ENCODE results near the gene SUSD1.
"Not testable (repeated sequence)": the region's sequence is repeated elsewhere in the genome, so short reads cannot be mapped to it uniquely, and the experiment has no call there.

SUSD1 gene

DNA sequence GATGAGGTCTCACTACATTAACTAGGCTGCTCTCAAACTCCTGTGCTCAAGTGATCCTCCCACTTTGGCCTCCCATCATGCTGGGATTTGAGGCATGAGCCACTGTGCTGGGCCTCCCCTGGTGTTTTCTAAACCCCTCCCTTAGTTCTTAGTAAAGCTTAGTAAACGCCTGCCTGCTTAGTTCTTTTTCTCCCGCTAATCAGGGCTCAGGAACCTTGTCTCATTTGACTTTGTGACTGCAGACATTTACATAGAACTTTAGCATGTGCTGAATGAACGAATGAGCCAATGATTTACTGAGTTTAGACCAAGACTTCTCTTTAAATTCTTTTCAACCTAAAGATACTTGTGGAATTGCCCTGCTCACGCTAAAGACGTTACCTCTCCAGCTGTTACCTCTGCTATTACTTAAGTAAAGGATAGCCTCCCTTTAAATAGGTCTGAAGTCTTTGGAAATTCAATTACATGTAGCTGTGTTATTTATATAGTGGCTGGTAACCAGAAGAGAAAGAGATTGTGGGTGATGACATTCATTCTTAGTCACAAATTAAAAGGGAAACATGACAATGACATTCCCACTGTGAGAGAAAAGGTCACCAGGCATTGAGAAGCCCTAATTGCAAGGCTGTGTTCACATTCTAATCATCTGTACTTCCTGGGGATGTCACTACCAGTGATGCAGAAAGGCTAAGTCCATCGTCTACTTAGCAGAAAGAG is 18.6 kb upstream of the SUSD1 start:
- no peak overlapping the region for H3K9ac ChIP-seq (ENCODE audit: low read depth in 1 of 2, low read length in 2 of 2)
- no peaks in the 10 kb centered on the region for H3K9me3 ChIP-seq (ENCODE audit: control insufficient read depth in 1 of 2, low read length in 2 of 2)
- H3K27ac ChIP-seq (ENCODE audit: low read depth, low read length), result no peak overlapping the region
- no peaks in the 10 kb centered on the region for H3K36me3 ChIP-seq (ENCODE audit: control insufficient read depth in 1 of 2, insufficient read depth in 2 of 2, low read length in 2 of 2)
- H3K4me3 ChIP-seq (ENCODE audit: low read depth in 1 of 2, low read length in 2 of 2), result no peak overlapping the region
- H3K27me3 ChIP-seq (ENCODE audit: control insufficient read depth in 1 of 2, insufficient read depth in 2 of 2, low read length in 2 of 2), result no peaks in the 10 kb centered on the region
- H3K4me1 ChIP-seq (ENCODE audit: control insufficient read depth in 1 of 2, insufficient read depth in 2 of 2, low read length in 2 of 2), result no peaks in the 10 kb centered on the region

DNA sequence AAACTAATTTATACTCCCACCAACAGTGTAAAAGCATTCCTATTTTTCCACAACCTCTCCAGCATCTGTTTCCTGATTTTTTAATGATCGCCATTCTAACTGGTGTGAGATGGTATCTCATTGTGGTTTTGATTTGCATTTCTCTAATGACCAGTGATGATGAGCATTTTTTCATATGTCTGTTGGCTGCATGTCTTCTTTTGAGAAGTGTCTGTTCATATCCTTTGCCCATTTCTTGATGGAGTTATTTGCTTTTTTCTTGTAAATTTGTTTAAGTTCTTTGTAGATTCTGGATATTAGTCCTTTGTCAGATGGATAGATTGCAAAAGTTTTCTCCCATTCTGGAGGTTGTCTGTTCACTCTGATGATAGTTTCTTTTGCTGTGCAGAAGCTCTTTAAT is 15.2 kb upstream of the SUSD1 start:
- not testable (repeated sequence) for H3K9me3 ChIP-seq (ENCODE audit: control insufficient read depth in 1 of 2, low read length in 2 of 2); H3K36me3 ChIP-seq (ENCODE audit: control insufficient read depth in 1 of 2, insufficient read depth in 2 of 2, low read length in 2 of 2); H3K27me3 ChIP-seq (ENCODE audit: control insufficient read depth in 1 of 2, insufficient read depth in 2 of 2, low read length in 2 of 2); H3K4me1 ChIP-seq (ENCODE audit: control insufficient read depth in 1 of 2, insufficient read depth in 2 of 2, low read length in 2 of 2); H3K9ac ChIP-seq (ENCODE audit: low read depth in 1 of 2, low read length in 2 of 2); H3K4me3 ChIP-seq (ENCODE audit: low read depth in 1 of 2, low read length in 2 of 2); H3K27ac ChIP-seq (ENCODE audit: low read depth, low read length)

DNA sequence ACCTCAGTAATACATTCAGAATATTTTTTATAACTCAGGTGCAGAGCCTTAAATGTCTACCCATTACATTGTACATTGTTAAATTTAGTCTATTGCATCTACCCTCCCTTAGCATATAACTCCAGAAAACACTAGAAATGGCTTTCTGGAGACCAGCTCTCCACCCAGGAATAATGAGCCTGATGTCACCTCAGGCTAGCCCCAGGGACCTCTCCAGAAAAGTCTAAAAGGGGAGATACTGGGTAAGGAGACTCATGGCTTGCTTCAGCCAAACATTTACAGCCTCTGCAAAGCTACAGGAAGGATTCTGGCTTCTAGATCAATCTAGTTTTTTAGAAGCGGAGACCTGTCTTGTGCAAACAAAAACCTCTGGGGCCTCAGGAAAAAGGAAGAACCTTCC is 13.8 kb upstream of the SUSD1 start:
- H3K9me3 ChIP-seq (ENCODE audit: control insufficient read depth in 1 of 2, low read length in 2 of 2), result no peaks in the 10 kb centered on the region
- H3K27ac ChIP-seq (ENCODE audit: low read depth, low read length), result no peak overlapping the region
- no peaks in the 10 kb centered on the region for H3K36me3 ChIP-seq (ENCODE audit: control insufficient read depth in 1 of 2, insufficient read depth in 2 of 2, low read length in 2 of 2)
- no peak overlapping the region for H3K4me3 ChIP-seq (ENCODE audit: low read depth in 1 of 2, low read length in 2 of 2)
- H3K9ac ChIP-seq (ENCODE audit: low read depth in 1 of 2, low read length in 2 of 2), result no peak overlapping the region
- H3K4me1 ChIP-seq (ENCODE audit: control insufficient read depth in 1 of 2, insufficient read depth in 2 of 2, low read length in 2 of 2), result no peaks in the 10 kb centered on the region
- no peaks in the 10 kb centered on the region for H3K27me3 ChIP-seq (ENCODE audit: control insufficient read depth in 1 of 2, insufficient read depth in 2 of 2, low read length in 2 of 2)

DNA sequence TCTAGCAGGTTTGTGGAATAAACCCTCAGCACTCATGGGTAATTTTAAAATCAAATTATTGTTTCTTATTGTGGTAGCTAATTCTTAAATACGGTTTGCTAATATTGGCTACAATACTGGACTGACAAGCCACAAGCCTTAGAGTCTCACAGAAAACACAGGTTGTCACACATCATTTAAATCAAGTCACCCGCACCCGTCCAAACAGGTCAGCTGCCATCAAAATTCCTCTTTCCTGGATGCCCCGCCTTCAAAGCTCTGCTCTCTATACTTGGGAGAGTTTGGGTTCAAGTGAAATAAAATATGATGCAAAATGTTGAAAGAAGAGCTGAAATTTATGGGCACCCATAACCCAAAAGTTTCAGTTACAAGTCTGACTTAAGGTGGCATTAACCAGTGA is 12.3 kb upstream of the SUSD1 start:
- H3K36me3 ChIP-seq (ENCODE audit: control insufficient read depth in 1 of 2, insufficient read depth in 2 of 2, low read length in 2 of 2), result no peaks in the 10 kb centered on the region
- H3K9ac ChIP-seq (ENCODE audit: low read depth in 1 of 2, low read length in 2 of 2), result no peak overlapping the region
- no peaks in the 10 kb centered on the region for H3K4me1 ChIP-seq (ENCODE audit: control insufficient read depth in 1 of 2, insufficient read depth in 2 of 2, low read length in 2 of 2)
- H3K27me3 ChIP-seq (ENCODE audit: control insufficient read depth in 1 of 2, insufficient read depth in 2 of 2, low read length in 2 of 2), result no peaks in the 10 kb centered on the region
- no peak overlapping the region for H3K4me3 ChIP-seq (ENCODE audit: low read depth in 1 of 2, low read length in 2 of 2)
- H3K27ac ChIP-seq (ENCODE audit: low read depth, low read length), result no peak overlapping the region
- no peaks in the 10 kb centered on the region for H3K9me3 ChIP-seq (ENCODE audit: control insufficient read depth in 1 of 2, low read length in 2 of 2)

DNA sequence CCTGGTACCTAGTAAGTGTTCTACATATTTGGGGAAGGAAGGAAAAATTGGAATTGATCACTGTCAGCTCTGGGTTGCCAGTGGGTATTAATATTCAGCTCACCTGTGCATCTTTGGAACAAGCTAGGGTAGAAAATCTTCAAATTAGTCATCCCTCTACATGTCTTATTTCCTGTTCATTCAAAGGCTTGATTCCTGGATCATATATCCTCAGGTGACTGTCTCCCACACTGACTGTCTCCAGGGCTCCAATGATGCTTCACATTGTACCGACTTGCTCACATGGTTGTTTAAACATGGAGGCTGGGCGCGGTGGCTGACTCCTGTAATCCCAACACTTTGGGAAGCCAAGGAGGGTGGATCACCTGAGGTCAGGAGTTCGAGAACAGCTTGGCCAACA is 11.6 kb upstream of the SUSD1 start:
- no peaks in the 10 kb centered on the region for H3K4me1 ChIP-seq (ENCODE audit: control insufficient read depth in 1 of 2, insufficient read depth in 2 of 2, low read length in 2 of 2)
- no peak overlapping the region for H3K4me3 ChIP-seq (ENCODE audit: low read depth in 1 of 2, low read length in 2 of 2)
- H3K9me3 ChIP-seq (ENCODE audit: control insufficient read depth in 1 of 2, low read length in 2 of 2), result no peaks in the 10 kb centered on the region
- no peaks in the 10 kb centered on the region for H3K27me3 ChIP-seq (ENCODE audit: control insufficient read depth in 1 of 2, insufficient read depth in 2 of 2, low read length in 2 of 2)
- H3K9ac ChIP-seq (ENCODE audit: low read depth in 1 of 2, low read length in 2 of 2), result no peak overlapping the region
- no peak overlapping the region for H3K27ac ChIP-seq (ENCODE audit: low read depth, low read length)
- no peaks in the 10 kb centered on the region for H3K36me3 ChIP-seq (ENCODE audit: control insufficient read depth in 1 of 2, insufficient read depth in 2 of 2, low read length in 2 of 2)

DNA sequence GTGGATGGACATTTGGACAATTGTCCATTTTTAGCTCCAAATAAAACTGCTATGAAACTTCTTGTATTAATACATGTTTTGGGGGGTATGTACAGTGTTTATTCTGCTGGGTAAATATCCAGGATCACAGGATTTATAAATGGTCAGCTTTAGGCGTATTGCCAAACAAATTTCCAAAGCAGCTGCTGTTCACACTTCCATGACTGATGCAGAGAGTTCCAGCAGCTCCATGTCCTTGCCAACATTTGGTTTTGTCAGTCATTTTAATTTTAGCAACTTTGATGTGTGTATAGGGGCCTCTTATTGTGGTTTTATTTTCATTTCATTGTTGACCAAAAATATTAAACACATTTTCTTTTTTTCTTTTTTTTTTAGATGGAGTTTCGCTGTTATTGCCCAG is 9.8 kb upstream of the SUSD1 start:
- Histone ChIP-seq H3K4me3 (ENCODE audit: low read depth in 1 of 2, low read length in 2 of 2) (no peak overlapping the region), H3K9me3 (ENCODE audit: control insufficient read depth in 1 of 2, low read length in 2 of 2) (no peaks in the 10 kb centered on the region), H3K27ac (ENCODE audit: low read depth, low read length) (no peak overlapping the region)

DNA sequence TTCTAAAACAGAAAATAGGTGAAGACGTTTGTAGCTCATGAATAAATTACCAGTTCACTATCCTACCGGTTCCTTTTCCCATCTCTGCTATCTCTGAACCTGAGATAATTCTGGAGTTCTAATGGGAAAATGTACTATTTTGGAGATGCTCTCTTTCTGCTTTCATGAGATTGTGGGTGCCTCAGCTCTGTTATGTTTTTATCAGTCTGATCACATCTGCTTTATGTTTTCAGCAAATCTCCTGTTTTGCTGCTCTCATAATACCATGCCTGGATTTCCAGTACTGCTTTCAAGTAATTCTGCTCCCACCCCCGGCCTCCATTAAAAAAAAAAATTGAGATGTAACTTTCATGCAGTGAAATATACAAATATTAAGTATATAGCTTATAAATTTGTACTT is 9.1 kb upstream of the SUSD1 start:
- peaks cover 7 to 12% of the 10 kb centered on the region in 2 donors for H3K4me1 ChIP-seq (ENCODE audit: control insufficient read depth in 1 of 2, insufficient read depth in 2 of 2, low read length in 2 of 2)
- H3K9me3 ChIP-seq (ENCODE audit: control insufficient read depth in 1 of 2, low read length in 2 of 2), result no peaks in the 10 kb centered on the region
- H3K9ac ChIP-seq (ENCODE audit: low read depth in 1 of 2, low read length in 2 of 2), result no peak overlapping the region
- no peaks in the 10 kb centered on the region for H3K36me3 ChIP-seq (ENCODE audit: control insufficient read depth in 1 of 2, insufficient read depth in 2 of 2, low read length in 2 of 2)
- H3K4me3 ChIP-seq (ENCODE audit: low read depth in 1 of 2, low read length in 2 of 2), result no peak overlapping the region
- no peaks in the 10 kb centered on the region for H3K27me3 ChIP-seq (ENCODE audit: control insufficient read depth in 1 of 2, insufficient read depth in 2 of 2, low read length in 2 of 2)
- H3K27ac ChIP-seq (ENCODE audit: low read depth, low read length), result no peak overlapping the region

More for the DNA sequence above, 9.8 kb upstream of the SUSD1 start:
- H3K27me3 ChIP-seq (ENCODE audit: control insufficient read depth in 1 of 2, insufficient read depth in 2 of 2, low read length in 2 of 2), result no peaks in the 10 kb centered on the region
- H3K9ac ChIP-seq (ENCODE audit: low read depth in 1 of 2, low read length in 2 of 2), result no peak overlapping the region
- H3K36me3 ChIP-seq (ENCODE audit: control insufficient read depth in 1 of 2, insufficient read depth in 2 of 2, low read length in 2 of 2), result no peaks in the 10 kb centered on the region
- H3K4me1 ChIP-seq (ENCODE audit: control insufficient read depth in 1 of 2, insufficient read depth in 2 of 2, low read length in 2 of 2), result peaks cover 7 to 12% of the 10 kb centered on the region in 2 donors

DNA sequence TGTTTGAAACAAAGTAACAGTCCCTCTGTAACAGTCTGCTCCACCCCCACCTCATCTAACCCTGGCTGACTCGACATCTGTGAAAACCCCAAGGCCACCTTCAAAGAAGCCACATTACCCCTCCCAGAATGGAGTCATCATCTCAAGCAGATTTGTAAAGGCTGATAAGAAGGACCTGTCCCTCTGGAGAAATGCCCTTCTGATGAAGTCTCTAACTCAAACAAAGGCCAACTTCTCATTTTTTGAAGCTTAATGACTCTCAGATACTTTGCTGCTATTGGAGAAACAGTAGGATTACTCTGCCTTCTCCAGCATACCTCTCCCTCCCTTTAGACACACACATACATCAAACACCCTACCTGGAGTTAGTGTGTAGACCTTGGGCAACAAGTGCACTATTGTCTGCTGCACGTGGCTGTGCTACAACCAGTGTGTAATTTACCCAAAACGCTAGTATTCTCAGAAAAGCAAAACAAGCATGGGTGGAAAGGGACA is 5.3 kb upstream of the SUSD1 start:
- Histone ChIP-seq H3K27me3 (ENCODE audit: control insufficient read depth in 1 of 2, insufficient read depth in 2 of 2, low read length in 2 of 2) (no peaks in the 10 kb centered on the region), H3K4me3 (ENCODE audit: low read depth in 1 of 2, low read length in 2 of 2) (no peak overlapping the region), H3K27ac (ENCODE audit: low read depth, low read length) (no peak overlapping the region), H3K9ac (ENCODE audit: low read depth in 1 of 2, low read length in 2 of 2) (no peak overlapping the region), H3K9me3 (ENCODE audit: control insufficient read depth in 1 of 2, low read length in 2 of 2) (no peaks in the 10 kb centered on the region), H3K36me3 (ENCODE audit: control insufficient read depth in 1 of 2, insufficient read depth in 2 of 2, low read length in 2 of 2) (no peaks in the 10 kb centered on the region), H3K4me1 (ENCODE audit: control insufficient read depth in 1 of 2, insufficient read depth in 2 of 2, low read length in 2 of 2) (peaks cover 20 to 21% of the 10 kb centered on the region in 2 donors)

DNA sequence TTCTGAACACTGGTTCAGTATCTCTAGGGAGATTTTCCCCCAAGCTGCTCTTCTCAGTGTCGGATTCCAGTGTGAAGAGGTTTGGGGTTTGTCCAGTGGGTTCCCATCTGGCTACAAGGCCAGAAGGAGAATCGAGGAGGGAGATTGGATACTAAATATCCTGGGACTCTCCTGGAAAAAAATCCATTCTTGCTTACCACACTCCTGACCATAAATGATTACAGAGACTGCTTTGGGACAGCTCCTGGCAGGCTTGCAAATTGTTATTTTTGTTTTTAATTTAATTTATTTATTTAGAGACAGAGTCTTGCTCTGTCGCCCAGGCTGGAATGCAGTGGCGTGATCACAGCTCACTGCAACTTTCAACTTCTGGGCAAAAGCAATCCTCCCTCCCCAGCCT is 4.7 kb upstream of the SUSD1 start:
- Histone ChIP-seq H3K9ac (ENCODE audit: low read depth in 1 of 2, low read length in 2 of 2) (no peak overlapping the region), H3K27me3 (ENCODE audit: control insufficient read depth in 1 of 2, insufficient read depth in 2 of 2, low read length in 2 of 2) (no peaks in the 10 kb centered on the region), H3K27ac (ENCODE audit: low read depth, low read length) (no peak overlapping the region), H3K4me1 (ENCODE audit: control insufficient read depth in 1 of 2, insufficient read depth in 2 of 2, low read length in 2 of 2) (peaks cover 21 to 22% of the 10 kb centered on the region in 2 donors), H3K4me3 (ENCODE audit: low read depth in 1 of 2, low read length in 2 of 2) (no peak overlapping the region), H3K9me3 (ENCODE audit: control insufficient read depth in 1 of 2, low read length in 2 of 2) (no peaks in the 10 kb centered on the region), H3K36me3 (ENCODE audit: control insufficient read depth in 1 of 2, insufficient read depth in 2 of 2, low read length in 2 of 2) (no peaks in the 10 kb centered on the region)

DNA sequence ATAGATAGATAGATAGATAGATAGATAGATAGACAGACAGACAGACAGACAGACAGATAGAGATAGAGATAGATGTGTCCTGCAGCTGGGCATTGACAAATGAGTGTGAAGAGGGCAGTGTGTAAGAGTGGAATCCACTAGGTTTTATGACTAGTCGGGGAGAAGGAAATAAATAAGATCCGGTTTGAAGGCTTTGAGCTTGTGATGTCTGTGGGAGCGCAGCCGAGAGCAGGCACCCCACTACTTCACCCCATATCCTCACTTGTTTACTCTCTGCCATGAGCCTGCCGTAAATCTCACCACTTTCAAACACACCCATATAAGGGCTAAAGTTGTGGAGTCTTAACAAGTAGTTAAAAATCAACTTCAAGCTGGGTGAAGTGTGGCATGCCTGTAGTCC is 1.4 kb upstream of the SUSD1 start:
- Histone ChIP-seq H3K27ac (ENCODE audit: low read depth, low read length) (no peak overlapping the region), H3K4me1 (ENCODE audit: control insufficient read depth in 1 of 2, insufficient read depth in 2 of 2, low read length in 2 of 2) (peaks cover 39 to 50% of the 10 kb centered on the region in 2 donors), H3K27me3 (ENCODE audit: control insufficient read depth in 1 of 2, insufficient read depth in 2 of 2, low read length in 2 of 2) (no peaks in the 10 kb centered on the region), H3K4me3 (ENCODE audit: low read depth in 1 of 2, low read length in 2 of 2) (no peak overlapping the region), H3K9ac (ENCODE audit: low read depth in 1 of 2, low read length in 2 of 2) (no peak overlapping the region), H3K9me3 (ENCODE audit: control insufficient read depth in 1 of 2, low read length in 2 of 2) (no peaks in the 10 kb centered on the region), H3K36me3 (ENCODE audit: control insufficient read depth in 1 of 2, insufficient read depth in 2 of 2, low read length in 2 of 2) (no peaks in the 10 kb centered on the region)

Data from duodenal mucosa (tissue), 2 donors.